GM19238 (cell line): ENCODE results near the gene DENND2C.

ENCODE experiments used
- DNase-seq: peaks from one replicate; pipeline ENCODE4 v3.0.0; 2011; ENCODE audit warnings: low spot score; ENCODE audit not compliant: insufficient read length

DENND2C gene

GRCh38 chr1:114549137-114549536 lies 120.7 kb downstream of the DENND2C start:
- DNase-seq = no peak

GRCh38 chr1:114547076-114547475 lies 122.8 kb downstream of the DENND2C start:
- DNase-seq = no peak

- DNase-seq = no peak
Measured at GRCh38 chr1:114545796-114546195, 124.1 kb downstream of the DENND2C start.

DNA sequence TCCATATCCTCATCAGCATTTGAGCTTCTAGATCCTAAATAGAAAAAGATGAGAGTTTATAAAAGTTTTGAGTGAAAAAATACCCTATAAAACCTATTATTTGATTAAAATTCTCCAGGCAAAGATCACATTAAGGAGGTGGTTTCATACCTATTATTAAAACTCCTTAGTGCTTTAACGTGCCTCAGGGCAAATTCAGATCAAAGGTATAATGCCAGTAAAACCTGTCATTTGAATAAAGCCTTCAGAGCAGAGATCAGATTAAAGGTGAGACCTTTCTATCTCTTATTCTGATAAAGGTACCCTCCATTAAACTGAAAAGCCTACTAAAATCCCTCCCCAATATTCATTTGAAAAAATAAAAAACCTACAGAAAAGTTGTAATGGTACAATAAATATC lies 124.5 kb downstream of the DENND2C start:
- DNase-seq = no peak

- DNase-seq = no peak
Measured at GRCh38 chr1:114540821-114541220, 129.0 kb downstream of the DENND2C start.

GRCh38 chr1:114540272-114540671 lies 129.6 kb downstream of the DENND2C start:
- DNase-seq = no peak

- no peak for DNase-seq
Measured at GRCh38 chr1:114536043-114536442, 133.8 kb downstream of the DENND2C start.

DNA sequence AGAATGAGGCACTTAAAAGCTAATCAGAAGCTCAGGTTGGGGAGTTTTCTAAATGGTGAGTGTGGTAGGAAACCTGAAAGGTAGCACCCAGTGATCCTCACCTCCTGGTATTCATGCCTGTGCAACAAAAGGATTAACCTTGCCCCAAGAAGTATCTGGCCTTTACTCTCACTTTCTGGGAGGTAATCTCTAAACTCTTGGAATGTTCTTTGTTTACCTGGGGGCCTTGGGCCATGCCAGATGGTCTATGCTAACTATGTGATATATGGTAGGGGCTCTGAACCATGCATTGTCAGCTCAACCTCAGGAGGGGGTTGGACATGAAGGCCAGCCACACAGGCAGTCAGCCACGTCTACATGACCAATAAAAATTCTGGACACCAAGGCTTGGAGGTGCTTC lies 134.4 kb downstream of the DENND2C start:
- DNase-seq = no peak
